ENCODE measurements around the gene ABCC10.

GRCh38 chr6:43442935-43443334 lies 15.6 kb downstream of the ABCC10 start:
- TF ChIP-seq POLR2A (IDR thresholded peaks at IDR 0.05; ENCODE audit: low read length) (no peak), GATA1 (IDR thresholded peaks at IDR 0.05; ENCODE audit: low read depth, low read length) (no peak)

Measured in erythroblast (primary cell).